Panc1 (cell line): ENCODE results near the gene SMPX. TPM values are rescaled to one million over a fixed set of nuclear protein-coding genes. Genes with fewer than 3 reads are reported as not detected.

Experiments used
- ATAC-seq: fragments of 200-7000 bp; cut with Tn5 transposase; 2 replicates; pipeline ENCODE4 v1.9.1; 2020; ENCODE audit warnings: mild to moderate bottlenecking, moderate library complexity
- BruUV-seq: library from RNA; stranded (reverse); fragments of 400-500 nt; replicated peaks from 2 replicates; lab custom pipeline; 2021; lab: Mats Ljungman, UMichigan
- CTCF ChIA-PET: fragments of 300-600 bp; sonication (Branson Sonifier 250); formaldehyde crosslinking; loops from one replicate; lab custom pipeline; 2022; ENCODE audit warnings: antibody characterized with exemption; lab: Charles Lee
- POLR2A ChIA-PET: fragments of 300-600 bp; sonication (Branson Sonifier 250); formaldehyde crosslinking; loops from one replicate; lab custom pipeline; 2022; ENCODE audit warnings: antibody characterized with exemption; lab: Charles Lee
- DNase-seq: peaks from one replicate; pipeline ENCODE4 v3.0.0-alpha.2; 2010; ENCODE audit warnings: low read depth, low spot score
- H3K27ac ChIP-seq: 2 replicates; pipeline ENCODE4 v1.5.1; 2011; ENCODE audit warnings: mild to moderate bottlenecking, low read length, inconsistent platforms
- H3K27me3 ChIP-seq: fragments of 200-500 bp; sonication (Bioruptor generic); 2 replicates; pipeline ENCODE4 v1.6.0; 2014; ENCODE audit warnings: low read length, inconsistent platforms; ENCODE audit not compliant: control insufficient read depth, insufficient read depth
- H3K36me3 ChIP-seq: fragments of 200-500 bp; sonication (Bioruptor generic); 2 replicates; pipeline ENCODE4 v1.5.1; 2014; ENCODE audit warnings: inconsistent platforms, mild to moderate bottlenecking, low read length, moderate library complexity; ENCODE audit not compliant: control insufficient read depth, insufficient read depth
- H3K4me1 ChIP-seq: 2 replicates; pipeline ENCODE4 v1.5.1; 2011; ENCODE audit warnings: inconsistent platforms, mild to moderate bottlenecking, low read length, moderate library complexity; ENCODE audit not compliant: control insufficient read depth, insufficient read depth
- H3K4me3 ChIP-seq, 2 experiments: 2 replicates each; pipeline ENCODE4 v1.5.1; 2011 to 2012; ENCODE audit warnings: low read depth in 2 of 2, low read length in 2 of 2, mild to moderate bottlenecking in 2 of 2, inconsistent platforms in 1 of 2, moderate library complexity in 1 of 2
- H3K9me3 ChIP-seq: fragments of 200-500 bp; sonication (Bioruptor generic); 2 replicates; pipeline ENCODE4 v1.5.1; 2014; ENCODE audit warnings: low read depth, mild to moderate bottlenecking, inconsistent platforms, low read length, moderate library complexity; ENCODE audit not compliant: control insufficient read depth, insufficient read depth
- CTCF ChIP-seq: fragments of 450-650 bp; IDR thresholded peaks from 2 replicates; pipeline ENCODE4 v1.5.1; 2017; ENCODE audit warnings: mild to moderate bottlenecking
- POLR2AphosphoS5 ChIP-seq: IDR thresholded peaks from 2 replicates; pipeline ENCODE4 v1.6.1; 2012; ENCODE audit warnings: mild to moderate bottlenecking, low read depth, low read length, moderate library complexity
- REST ChIP-seq, 2 experiments: IDR thresholded peaks; 2 replicates each; pipeline ENCODE4 v1.6.1; 2011 to 2012; ENCODE audit warnings: low read depth in 2 of 2, control low read depth in 1 of 2, low read length in 1 of 2, mild to moderate bottlenecking in 1 of 2, moderate library complexity in 1 of 2; ENCODE audit not compliant: insufficient read depth in 1 of 2
- SIN3A ChIP-seq: IDR thresholded peaks from 2 replicates; pipeline ENCODE4 v1.6.1; 2012; ENCODE audit warnings: low read depth, mild to moderate bottlenecking, low read length, moderate library complexity, borderline replicate concordance; ENCODE audit not compliant: insufficient read depth
- TCF7L2 ChIP-seq: IDR thresholded peaks from 2 replicates; pipeline ENCODE4 v1.6.1; 2011; ENCODE audit warnings: mild to moderate bottlenecking, low read depth, low read length, inconsistent platforms
- in situ Hi-C: cut with HindIII; loops from 2 replicates; pipeline ENCODE4 v1.10.0; 2016; ENCODE audit warnings: low sequenced_read_pairs, low pct_unique_long_range_greater_than_20kb
- intact Hi-C: fragments of 100-400 bp; cut with micrococcal nuclease; formaldehyde crosslinking; loops from one replicate; pipeline ENCODE4 v1.10.0; 2022; ENCODE audit not compliant: unreplicated experiment
- total RNA-seq: library from RNA; stranded (reverse); gene quantifications from one replicate; pipeline ENCODE4 v1.2.1, GENCODE V29; 2021; ENCODE audit not compliant: unreplicated experiment

The SMPX gene
- total RNA-seq, 1 experiment from 2014 or later = not detected

- ATAC-seq (no peak), DNase-seq (no peak)
- H3K4me3 ChIP-seq = no peak overlapping the region
- BruUV-seq = no TSS peak
- CTCF ChIA-PET = interaction anchor here (0.7 kb wide), 1 partner anchor 1523 kb away, joined by 3 read pairs; no protein-coding TSS in a partner anchor
- no peaks in the 10 kb centered on the region for H3K9me3 ChIP-seq
- H3K36me3 ChIP-seq = no peaks in the 10 kb centered on the region
- intact Hi-C loops (no loop called here), in situ Hi-C loops (no loop called here)
- TF ChIP-seq REST (IDR thresholded peaks at IDR 0.05; ENCODE audit: insufficient read depth in 1 of 2, low read depth in 2 of 2, low read length in 1 of 2) (no peak), CTCF (no peak), SIN3A (no peak), POLR2AphosphoS5 (no peak), TCF7L2 (no peak)
- no peak overlapping the region for H3K27ac ChIP-seq
- H3K27me3 ChIP-seq = no peaks in the 10 kb centered on the region
- POLR2A ChIA-PET = interaction anchor here (0.5 kb wide), 1 partner anchor 434 kb away, joined by 7 read pairs; no protein-coding TSS in a partner anchor
- no peaks in the 10 kb centered on the region for H3K4me1 ChIP-seq
Measured at GRCh38 chrX:21741364-21741763, 16.6 kb downstream of the SMPX start.

- ChIA-PET CTCF (interaction anchor here (0.7 kb wide), 1 partner anchor 1524 kb away, joined by 3 read pairs; no protein-coding TSS in a partner anchor), POLR2A (no interaction called here)
- ATAC-seq (no peak), DNase-seq (no peak)
- H3K36me3 ChIP-seq = no peaks in the 10 kb centered on the region
- no peaks in the 10 kb centered on the region for H3K4me1 ChIP-seq
- TF ChIP-seq SIN3A = no peak
- no peak for TF ChIP-seq REST (IDR thresholded peaks at IDR 0.05; ENCODE audit: insufficient read depth in 1 of 2, low read depth in 2 of 2, low read length in 1 of 2)
- TF ChIP-seq POLR2AphosphoS5 = no peak
- TF ChIP-seq CTCF = no peak
- TF ChIP-seq TCF7L2 = no peak
- no peak overlapping the region for H3K27ac ChIP-seq
- no peak overlapping the region for H3K4me3 ChIP-seq
- no TSS peak for BruUV-seq
- H3K9me3 ChIP-seq = no peaks in the 10 kb centered on the region
- in situ Hi-C loops = no loop called here
- H3K27me3 ChIP-seq = no peaks in the 10 kb centered on the region
- intact Hi-C loops = no loop called here
Measured at GRCh38 chrX:21740329-21741274, 17.3 kb downstream of the SMPX start.
